Measurements from ENCODE around the gene INSYN1.
A peak's percentile ranks its signal among the peaks of the same experiment; 100 is the strongest.
"Not testable (repeated sequence)": the region's sequence is repeated elsewhere in the genome, so short reads cannot be mapped to it uniquely, and the experiment has no call there.

Gene INSYN1, protein sequence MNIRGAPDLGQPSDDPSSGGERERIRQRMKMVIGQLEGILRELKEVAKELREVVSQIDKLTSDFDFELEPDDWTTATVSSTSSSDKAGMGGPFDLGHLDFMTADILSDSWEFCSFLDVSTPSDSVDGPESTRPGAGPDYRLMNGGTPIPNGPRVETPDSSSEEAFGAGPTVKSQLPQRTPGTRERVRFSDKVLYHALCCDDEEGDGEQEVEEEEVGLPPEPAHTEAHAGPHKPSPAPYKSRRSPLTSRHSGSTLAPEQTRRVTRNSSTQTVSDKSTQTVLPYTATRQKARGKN

DNA sequence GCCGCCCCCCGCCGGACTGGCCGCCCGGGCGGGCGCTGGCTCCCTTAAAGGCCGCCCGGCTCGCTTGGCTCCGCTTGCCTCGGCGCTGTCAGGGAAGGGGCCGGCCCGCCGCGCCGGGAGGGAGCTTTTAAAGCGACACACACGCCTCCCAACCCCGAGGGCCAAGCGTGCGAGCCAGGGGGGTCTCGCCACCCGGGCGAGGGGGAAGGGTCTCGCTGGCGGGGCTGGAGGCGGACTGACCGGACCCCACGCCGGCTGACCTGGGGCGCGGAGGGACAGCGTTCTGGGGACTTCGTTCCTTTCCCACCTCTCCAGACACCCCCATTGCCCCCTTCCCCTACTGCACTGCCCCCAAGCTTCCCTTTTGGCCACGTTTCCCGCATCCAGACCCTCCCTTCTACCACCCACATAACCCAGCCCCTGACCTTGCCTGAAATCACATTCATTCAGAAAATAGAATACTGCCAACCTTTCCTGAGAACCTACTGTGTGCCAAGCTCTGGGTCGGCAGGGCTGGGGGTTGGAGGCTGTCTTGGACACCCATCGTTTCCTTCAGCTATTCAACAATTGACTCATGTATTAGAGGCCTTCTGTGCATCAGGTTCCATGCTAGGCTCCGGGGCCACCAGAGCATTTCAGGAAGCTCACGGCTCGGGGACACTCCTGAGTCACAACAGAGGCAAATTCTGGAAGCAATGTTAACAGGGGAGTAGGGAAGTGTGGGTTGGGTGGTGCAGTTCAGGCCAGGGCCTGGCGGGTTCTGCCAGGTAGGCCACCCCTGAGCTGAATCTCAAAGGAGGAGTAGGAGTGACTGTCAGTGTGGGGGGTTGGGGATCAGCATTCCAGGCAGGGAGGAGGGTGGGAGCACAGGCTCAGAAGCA is at the start of gene INSYN1:
INSYN1 (minus strand) TSS at position 102 of the 881 bp plus-strand sequence. CDS start 2,221 bp downstream, outside the sequence.
- peak; percentile 22 for DNase-seq

DNA sequence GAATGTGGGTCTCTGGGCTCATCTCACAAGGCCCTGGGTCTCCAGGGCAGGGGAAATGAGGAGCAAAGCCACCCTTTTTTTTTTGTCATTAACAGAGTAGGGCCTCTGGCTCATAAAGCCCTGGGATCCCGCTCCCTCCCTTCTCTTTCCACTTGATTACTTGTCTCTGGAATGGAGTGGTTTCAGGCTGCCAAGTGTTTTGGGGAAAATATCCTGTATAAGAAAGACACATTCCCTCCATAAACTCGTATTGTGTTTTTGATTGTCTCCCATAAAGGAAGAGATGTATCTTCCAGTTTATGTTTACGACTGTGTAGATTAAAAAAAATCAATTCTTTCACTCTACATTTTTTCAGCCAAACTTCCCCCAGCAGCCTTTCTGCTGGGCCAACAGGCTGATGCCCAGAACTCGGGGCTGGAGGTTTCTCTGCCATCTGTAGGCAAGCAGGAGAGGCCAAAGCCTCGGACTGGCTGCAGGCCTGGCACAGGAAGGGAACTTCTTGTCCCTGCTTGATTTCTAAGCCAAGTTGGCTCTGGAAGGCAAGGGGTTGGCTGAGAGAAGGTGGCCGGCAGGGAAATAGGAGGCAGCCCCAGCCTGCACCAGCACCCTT is 49.4 kb upstream of the INSYN1 start:
- DNase-seq, result no peak

DNA sequence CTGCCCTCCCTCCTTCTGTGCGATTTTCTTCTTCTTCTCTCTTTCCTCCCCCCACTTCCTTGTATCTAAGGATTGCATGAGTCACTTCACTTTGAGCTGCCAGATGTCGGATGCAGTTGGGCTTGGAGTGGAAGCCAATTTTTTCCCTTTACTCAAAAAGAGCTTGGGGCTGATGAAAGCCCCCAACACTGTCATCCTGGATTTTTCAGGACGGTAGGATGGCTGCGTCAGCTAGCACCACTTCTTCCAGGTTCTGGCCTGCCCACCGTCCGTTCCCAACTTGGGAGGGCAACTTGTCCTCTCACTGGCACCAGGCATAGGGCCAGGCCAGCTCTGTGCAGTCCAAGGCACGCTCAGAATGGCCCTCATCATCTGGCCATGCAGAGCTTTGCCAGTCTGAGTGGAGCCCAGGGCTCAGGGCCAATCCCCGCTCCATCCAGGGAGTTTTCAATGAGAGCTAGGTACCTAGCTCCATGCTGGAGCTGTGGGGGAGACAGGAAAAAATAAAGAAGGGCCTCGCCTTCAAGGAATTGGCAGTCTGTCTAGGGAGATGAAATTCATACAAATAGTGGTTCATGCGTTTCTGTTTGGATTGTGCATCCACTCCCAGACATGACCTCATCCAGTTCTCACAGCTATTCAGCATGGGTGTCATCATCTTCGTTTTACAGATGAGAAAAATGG is 47.7 kb upstream of the INSYN1 start:
- no peak for DNase-seq

DNA sequence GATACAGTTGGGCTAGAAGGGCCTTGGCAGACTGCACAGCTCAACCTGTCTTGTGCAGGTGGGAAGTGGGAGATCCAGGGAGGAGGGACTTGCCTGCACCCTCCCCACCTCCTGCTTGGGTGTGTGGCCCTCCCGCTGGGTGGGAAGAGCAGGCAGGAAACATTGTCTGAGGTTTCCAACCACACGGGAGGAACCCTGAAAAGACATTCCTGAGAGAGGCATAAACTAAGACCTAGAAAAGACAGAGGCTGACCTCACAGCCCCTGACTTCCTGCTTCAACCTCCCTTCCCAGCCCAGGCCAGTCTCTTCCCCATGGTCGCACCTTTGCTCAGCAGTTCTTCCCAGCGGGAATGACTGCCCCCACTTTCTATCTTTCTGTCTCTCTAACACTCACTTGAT is 46.3 kb upstream of the INSYN1 start:
- no peak for DNase-seq

DNA sequence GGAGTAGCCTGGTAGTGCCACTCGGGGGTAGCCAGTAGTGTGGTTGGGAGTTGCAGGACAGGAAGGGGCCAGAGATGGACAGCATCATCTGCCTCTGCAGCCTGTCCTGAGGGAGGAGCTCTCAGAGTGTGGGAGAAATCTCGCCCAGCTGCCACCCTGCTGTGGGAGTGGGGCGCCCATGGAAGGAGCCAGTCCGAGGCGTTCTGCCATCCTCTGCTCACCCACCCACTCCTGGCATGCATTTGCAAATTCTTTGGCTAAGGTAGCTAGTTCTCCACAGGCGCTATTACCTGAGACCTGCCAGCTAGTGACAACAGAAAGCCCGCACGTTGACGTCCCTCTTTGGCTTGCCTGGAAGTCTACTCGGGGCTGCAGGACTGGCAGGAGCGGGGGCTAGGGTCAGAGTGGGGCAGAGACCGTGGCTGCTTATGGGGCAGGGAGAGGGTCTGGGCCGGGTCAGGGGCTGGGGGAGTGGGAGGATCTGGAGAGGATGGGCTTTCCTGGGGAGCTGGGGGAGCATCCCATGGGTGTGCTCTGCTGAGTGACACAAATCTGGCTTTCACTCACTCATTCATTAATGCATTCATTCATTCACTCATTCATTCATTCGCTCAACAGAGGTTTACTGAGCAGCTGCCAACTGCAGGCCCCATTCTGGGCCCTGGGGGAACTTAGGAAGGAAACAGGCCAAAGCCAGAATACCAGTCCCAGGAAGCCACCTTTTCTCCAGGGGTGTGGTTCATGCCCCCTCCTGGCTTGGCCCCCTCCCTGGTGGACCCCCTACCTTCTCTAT is 44.4 kb upstream of the INSYN1 start:
- no peak for DNase-seq

DNA sequence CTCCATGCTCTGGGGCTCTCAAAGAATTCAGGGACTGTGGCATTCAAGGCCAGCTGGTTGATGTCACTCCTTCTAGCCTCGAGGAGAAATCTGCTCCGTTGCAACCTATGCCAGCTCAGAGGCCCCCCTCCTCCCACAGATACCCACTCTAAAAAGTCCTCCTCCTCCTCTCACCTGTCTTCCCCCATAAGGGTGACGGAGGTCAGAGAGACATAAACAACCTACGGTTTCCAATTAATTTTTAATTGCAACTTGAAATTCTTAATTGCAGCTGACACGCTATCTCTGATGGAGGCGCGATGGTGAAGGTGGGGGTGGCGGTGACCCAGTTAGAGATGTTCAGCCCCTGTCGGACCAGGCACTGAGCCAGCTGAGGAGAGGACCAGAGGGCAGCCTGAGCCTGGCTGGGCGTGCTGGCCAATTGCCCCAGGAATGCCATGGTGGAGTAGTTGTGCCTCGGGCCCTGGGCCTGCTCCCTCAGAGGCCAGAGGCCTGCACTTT is 43.2 kb upstream of the INSYN1 start:
- no peak for DNase-seq

DNA sequence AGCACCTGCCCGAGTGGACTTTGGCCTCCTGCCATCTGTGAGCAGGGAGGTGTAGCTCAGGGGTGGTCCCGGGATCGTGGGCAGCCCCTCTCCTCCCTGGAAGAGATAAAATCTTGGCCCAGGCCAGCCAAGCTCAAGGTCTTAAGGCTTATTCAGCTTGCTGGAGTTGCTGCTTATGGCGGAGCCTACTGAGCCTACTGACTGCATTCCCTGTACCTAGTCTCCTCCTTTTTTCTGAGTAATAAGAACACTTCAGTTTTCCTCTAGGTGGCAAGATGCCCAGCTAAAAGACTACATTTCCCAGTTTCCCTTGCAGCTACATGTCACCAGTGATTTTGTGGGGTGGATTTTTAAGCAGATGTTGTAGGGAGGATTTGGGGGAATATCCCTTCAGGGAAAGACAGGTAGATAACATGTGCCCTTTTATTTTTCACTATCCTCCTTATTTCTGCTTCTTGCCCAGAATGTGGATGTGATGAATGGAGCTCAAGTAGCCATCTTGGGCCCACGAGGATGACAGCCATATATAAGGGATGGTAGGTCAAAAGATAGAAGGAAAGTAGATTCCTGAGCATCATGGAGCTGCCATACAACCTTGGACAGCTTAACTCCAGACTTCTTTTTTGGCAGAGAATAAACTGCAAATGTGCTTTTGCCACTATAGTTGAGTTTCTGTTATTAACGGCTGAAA is 41.4 kb upstream of the INSYN1 start:
- DNase-seq, result no peak

DNA sequence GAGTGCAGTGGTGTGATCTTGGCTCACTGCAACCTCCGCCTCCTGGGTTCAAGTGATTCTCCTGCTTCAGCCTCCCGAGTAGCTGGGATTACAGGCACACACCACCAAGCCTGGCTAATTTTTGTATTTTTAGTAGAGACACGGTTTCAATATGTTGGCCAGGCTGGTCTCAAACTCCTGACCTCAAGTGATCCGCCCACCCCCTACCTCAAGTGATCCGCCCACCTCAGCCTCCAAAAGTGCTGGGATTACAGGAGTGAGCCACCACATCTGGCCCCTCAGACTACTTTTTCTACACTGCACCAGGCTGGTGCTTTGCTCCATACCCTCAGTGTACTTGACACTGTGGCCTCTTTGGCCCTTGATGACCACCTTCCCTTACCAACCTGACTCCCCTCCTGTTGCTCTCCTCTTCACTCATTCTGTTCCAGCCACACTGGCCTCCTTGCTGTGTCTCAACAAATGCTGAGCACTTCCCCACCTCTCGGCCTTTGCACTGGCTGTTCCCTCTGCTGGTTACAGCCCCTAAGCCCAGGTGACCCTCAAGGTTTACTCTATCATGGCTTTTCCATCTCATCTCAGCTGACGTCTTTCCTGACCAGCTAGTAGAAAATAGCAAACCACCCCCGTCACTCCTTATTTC is 39.9 kb upstream of the INSYN1 start:
- DNase-seq, result not testable (repeated sequence)

DNA sequence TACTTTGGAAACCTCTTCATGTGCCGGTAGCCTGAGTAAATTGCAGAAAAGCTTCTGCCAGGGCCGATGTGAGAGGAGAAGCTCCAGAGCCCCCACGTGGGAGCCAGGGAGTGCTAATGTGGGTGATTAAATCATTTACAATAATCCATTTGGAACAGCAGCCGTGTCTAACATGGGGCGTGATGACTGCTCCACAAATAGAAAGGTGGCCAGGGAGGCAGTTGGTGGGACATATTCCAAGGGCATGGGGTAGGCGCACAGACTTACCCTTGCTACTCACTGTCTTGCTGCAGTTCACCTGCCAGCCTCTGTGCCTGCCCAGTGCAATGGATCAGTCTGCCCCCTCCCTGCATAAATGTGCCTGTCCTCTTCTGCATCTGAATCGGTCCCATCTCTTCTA is 39.3 kb upstream of the INSYN1 start:
- DNase-seq, result no peak

DNA sequence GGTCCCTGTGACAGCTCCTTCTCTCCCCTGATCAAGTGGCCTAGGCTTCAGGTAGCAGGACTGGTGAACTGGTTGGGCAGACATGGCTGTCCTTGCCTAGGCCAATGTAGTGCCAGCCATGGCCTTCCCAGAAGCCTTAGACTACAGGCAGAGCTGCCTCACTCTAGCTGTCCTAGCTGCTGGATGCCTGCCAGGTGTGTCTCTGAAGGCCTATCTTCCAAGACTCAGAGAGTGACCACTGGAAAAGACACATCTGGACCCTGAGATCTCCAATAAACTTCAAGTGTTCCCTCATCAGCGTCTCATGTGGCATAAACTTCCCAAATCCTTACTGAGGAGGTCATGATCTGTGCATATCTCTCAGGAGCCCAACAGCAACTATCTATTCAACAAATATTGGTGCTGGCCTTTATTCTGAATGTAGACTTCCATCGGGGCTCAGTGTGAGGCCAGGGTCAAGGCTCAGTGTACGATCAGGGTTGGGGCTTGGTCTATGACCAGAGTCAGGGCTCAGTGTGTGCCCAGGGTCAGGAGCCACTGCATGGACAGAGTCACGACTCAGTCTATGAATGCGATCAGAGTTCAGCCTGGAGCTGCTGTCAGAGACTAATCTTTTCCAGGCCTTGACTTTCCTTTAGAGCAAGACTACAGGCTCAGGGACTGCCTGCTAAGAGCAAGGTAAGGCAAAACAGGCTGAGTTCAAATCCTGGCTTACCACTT is 36.5 kb upstream of the INSYN1 start:
- DNase-seq, result no peak

DNA sequence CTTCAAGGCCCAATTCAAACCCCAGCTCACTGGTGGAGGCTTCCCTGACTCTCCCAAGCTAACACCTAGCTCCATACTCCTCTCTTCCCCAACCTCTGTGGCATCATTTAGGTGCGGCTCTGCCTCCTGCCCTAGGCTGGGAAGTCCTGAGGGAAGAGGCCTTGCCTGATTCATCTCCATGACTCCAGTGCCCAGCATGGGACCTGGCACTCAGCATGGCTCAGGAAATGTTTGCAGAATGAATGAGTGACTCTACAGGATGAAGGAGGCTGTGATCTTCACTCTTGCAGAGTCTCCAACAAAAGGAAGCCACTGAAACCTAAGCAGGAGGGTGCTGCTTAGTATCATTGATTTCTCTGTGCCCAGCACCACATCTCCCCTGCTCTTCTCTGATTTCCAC is 34.5 kb upstream of the INSYN1 start:
- no peak for DNase-seq

DNA sequence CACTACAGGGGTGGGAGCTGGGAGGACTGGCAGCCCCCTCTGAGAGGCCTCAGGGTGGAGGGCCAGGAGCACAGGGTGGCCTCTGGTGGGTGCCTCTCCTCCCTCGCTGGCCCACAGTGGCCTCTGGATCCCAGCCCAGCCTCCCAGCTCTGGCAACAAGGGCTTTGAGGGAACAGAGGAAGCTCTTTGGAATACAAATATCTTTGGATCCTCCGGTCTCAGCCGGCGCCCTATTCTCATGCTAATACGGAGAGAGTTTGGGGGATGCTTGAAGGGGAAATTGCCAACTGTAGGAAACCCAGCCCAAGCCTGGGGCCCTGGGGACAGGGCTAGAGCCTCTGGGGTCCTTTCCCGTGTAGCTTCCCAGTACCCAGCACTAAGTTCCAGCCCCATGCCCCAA is 33.4 kb upstream of the INSYN1 start:
- no peak for DNase-seq

DNA sequence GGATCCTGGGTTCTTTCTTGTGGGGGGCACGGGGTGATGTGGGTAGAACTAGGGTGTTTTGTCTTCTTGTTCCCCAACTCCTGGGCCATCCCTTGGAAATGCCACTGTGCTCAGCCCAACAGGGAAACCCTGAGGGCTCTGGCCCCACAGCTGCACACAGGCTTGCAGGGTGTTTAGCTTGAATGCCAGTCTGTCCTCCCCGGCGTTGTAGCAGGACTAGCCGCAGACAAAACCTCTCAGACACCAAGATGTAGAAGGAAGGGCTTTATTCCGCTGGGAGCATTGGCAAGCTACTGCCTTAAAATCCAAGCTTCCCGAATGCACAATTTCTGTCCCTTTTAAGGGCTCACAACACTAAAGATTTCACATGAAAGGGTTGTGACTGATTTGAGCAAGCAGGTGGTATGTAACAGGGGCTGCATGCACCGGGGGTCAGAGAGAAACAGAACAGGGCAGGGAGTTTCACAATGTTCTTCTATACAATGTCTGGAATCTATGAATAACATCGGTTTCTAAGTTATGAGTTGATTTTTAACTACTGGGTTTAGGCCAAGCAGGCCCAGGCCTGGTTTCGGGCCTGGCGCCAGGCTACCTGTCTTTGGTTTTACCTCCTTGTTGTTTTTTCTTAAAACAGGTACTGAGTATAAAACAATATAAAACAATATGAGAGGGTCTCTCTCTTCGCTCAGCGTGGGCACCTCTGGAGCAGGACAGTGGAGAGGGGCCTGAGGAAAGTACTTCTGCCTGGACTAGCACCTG is 32.3 kb upstream of the INSYN1 start:
- not testable (repeated sequence) for DNase-seq

DNA sequence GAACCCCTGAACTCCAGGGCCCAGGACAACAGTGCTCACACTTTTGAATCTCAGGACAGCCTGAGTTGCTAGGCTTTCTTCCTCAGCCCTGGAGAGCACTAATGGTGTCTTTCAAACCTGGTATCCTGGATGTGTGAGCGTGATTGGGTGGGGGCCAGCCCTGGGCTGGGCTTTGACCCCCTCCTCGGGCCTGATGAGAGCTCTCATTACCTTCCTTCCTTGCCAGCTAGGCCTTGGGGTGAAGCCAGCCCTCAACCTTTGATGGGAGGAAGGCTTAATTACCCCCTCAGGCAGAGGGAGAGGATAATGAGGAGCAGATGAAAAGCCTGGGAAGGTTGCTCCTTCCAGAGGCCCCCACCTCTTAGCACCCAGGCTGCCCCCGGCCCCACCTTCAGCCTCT is 31.1 kb upstream of the INSYN1 start:
- no peak for DNase-seq

DNA sequence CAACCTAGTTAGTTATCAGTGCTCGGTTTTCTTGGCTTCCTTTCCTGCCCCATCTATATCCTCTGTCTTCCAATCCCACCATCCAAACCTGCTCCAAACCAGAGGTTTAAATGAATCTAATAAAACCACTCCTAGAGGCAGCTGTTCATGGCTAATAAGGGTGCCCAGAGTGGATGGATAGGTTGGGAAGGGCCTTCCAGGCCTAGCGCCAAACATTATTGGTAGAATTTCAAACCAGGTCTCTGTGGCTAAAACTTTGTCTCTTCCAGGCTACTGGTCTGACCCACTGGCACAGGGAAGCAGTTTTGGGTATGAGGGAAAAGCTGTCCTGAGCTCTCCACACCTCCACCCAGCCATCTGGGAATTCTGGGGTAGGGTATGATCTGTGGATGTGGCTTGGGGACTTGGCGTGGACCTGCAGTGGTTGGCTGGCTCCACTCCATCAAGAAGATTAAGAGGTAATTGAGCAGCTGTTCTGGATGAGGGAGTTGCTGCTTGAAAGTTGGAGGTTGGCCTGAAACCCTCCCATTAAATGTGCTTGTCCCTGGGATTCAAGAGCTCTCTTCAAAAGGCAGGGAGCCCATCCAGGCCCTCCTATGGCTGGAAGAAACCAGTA is 29.3 kb upstream of the INSYN1 start:
- DNase-seq, result no peak

DNA sequence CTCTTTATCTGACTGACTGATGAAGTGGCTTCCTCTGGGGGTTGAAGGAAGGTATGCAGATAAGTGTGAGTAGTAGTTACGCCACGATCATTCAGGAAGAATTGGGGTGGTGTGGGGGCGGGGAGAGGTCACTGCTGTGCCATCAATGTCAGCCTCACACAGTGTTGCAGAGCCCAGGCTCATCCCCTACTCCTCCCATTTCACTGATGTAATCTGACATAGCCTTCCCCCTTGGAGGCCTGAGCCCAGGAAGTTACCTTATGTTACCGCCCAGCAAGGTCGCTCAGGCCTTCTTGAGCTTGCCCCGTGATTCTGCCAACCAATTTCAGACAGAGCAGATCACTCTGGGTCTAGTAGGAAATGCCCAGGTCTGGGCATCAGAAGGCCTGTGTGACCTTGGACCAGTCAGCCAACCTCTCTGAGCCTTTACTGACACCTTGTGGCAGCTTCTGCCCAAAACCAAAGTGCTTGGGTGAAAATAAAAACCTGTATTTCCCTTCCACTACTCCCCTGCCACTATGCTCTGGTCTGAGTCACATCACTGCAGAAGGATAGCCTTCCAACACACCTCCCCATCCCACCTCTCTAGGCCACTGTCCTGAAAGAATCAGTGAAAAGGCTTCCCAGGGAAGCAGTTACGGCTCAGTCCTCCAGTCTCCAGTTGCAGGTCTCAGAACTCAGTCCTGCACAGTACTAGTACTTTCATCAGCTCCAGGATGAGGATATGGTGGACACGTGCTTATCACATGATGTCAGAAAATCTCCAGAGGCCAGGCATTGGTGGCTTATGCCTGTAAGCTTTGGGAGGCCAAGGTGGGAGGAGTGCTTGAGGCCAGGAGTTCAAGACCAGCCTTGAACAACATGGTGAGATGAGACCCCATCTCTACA is 28.1 kb upstream of the INSYN1 start:
- no peak for DNase-seq

DNA sequence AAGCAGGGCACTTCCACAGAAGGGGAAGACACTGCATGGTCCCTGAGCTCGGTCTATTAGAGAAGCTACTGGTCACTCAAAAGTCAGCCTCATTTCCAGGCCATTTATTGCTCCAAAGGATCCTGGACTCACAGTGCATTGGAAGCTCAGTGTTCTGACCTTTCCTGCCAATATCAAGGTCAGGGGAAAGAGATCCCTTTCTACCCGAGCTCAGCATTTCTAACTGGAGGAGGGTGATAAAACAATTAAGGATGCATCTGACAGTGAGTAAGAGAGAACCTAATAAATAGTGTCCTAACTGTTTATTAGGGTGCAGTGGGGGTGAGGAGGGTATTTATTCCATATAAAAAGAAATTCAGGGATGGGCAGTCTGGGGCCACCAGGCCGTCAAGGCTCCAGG is 26.8 kb upstream of the INSYN1 start:
- DNase-seq, result no peak

DNA sequence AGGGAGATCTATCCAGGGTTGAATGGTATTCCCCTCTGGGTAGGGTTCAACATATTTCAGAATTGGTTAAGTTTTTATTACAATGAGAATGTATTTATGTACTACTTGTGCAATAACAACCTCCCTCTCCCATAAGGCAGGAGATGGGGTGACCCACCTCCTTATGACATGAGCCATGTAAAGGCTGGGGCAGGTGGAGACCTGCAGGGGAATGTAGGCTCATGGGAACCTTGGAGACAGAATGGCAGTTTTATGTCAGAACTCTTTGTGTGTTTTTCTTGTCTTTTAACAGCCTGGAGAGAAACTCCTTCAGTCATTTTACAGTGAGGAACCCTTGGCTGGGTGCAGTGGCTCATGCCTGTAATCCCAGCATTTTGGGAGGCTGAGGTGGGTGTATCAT is 24.6 kb upstream of the INSYN1 start:
- no peak for DNase-seq

Data from NCI-H146 (cell line).